ENCODE data around the gene MEF2B. TPM values are rescaled to one million over a fixed set of nuclear protein-coding genes. Genes with fewer than 3 reads are reported as not detected.

Gene MEF2B
- total and polyA plus RNA-seq, 10 of the 15 experiments (the other 5 are each of a cell fraction or from before 2014, with no cell fraction given): 0.09 to 33.0 (median 8.9) TPM

DNA sequence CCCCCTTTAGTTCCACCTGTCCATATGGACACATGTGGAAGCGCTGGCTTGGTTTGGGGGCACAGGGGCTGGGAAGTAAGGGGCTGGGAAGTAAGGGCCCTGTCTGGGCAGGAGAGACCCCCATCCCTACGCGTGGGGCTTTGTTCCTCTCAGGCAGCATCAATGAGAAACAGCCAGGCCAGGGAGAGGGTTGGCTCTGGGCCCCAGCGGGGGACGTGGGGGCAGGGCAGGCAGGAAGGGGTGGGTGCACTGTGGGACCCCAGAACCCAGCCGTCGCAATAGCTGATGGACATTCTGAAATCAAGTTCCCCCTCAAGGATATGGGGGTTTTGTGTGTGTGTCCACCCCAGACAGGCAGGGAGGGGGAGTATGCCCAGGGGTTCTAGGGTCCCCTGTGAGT, 42.9 kb upstream of the MEF2B start:
- SMC1A ChIA-PET (ENCODE audit: uncharacterized antibody, unreplicated experiment): no interaction called here
- intact Hi-C loops (cut with micrococcal nuclease; ENCODE audit: unreplicated experiment) (no loop called here), in situ Hi-C loops (cut with MboI) (no loop called here)
- Histone ChIP-seq H3K9me3 (replicated peaks; ENCODE audit: control insufficient read depth, insufficient read depth, low read length) (0 out of 3 replicates have a peak, but pooled peaks cover 2% of the 10 kb centered on the region), H3K9ac (ENCODE audit: control insufficient read depth, insufficient read depth, low read length) (no peak overlapping the region), H2AFZ (ENCODE audit: control insufficient read depth, low read depth, low read length) (no peak overlapping the region), H3K27me3 (replicated peaks in 1 of 2; ENCODE audit: control insufficient read depth in 2 of 2, insufficient read depth in 2 of 2, low read length in 1 of 2) (peaks cover 0 to 2% of the 10 kb centered on the region in 2 experiments; a peak in 1 of 4 replicates), H4K20me1 (ENCODE audit: control insufficient read depth, insufficient read depth) (no peaks in the 10 kb centered on the region), H3K36me3 (ENCODE audit: control insufficient read depth in 2 of 2, insufficient read depth in 2 of 2, low read length in 1 of 2) (no peaks in the 10 kb centered on the region), H3K4me1 (ENCODE audit: control insufficient read depth, insufficient read depth, low read length) (peaks cover 10% of the 10 kb centered on the region; the same call in 1 of the 2 replicates), H3K4me3 (no peak overlapping the region), H3K79me2 (ENCODE audit: control insufficient read depth, insufficient read depth, low read length) (no peaks in the 10 kb centered on the region), H3K4me2 (ENCODE audit: control insufficient read depth, insufficient read depth) (no peak overlapping the region), H3K27ac (ENCODE audit: control insufficient read depth, insufficient read depth) (no peak overlapping the region)
- FAIRE-seq (no peak), DNase-seq (ENCODE audit: low read depth, low spot score) (no peak), ATAC-seq (no peak)
- RAD21 ChIA-PET (ENCODE audit: unreplicated experiment): no interaction called here
- BruUV-seq (replicated peaks): no TSS peak
- CTCF ChIA-PET: no interaction called here
- no peak for TF ChIP-seq CHD1 (IDR thresholded peaks at IDR 0.05; ENCODE audit: low read depth, low read length)
- no peak for TF ChIP-seq RAD51 (IDR thresholded peaks at IDR 0.05)
- TF ChIP-seq FOXM1 (IDR thresholded peaks at IDR 0.05; ENCODE audit: low read depth, low read length): no peak
- TF ChIP-seq POLR2A (IDR thresholded peaks at IDR 0.05; ENCODE audit: low read depth, low read length): no peak
- no peak for TF ChIP-seq HDGF (IDR thresholded peaks at IDR 0.05)
- TF ChIP-seq TBL1XR1 (IDR thresholded peaks at IDR 0.05; ENCODE audit: low read depth, low read length): no peak
- TF ChIP-seq, protein P1, sequence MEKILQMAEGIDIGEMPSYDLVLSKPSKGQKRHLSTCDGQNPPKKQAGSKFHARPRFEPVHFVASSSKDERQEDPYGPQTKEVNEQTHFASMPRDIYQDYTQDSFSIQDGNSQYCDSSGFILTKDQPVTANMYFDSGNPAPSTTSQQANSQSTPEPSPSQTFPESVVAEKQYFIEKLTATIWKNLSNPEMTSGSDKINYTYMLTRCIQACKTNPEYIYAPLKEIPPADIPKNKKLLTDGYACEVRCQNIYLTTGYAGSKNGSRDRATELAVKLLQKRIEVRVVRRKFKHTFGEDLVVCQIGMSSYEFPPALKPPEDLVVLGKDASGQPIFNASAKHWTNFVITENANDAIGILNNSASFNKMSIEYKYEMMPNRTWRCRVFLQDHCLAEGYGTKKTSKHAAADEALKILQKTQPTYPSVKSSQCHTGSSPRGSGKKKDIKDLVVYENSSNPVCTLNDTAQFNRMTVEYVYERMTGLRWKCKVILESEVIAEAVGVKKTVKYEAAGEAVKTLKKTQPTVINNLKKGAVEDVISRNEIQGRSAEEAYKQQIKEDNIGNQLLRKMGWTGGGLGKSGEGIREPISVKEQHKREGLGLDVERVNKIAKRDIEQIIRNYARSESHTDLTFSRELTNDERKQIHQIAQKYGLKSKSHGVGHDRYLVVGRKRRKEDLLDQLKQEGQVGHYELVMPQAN (conservative IDR thresholded peaks at IDR 0.05): no peak
- no peak for TF ChIP-seq SPI1 (IDR thresholded peaks at IDR 0.05; ENCODE audit: borderline replicate concordance, insufficient read depth, low read depth, low read length)
- TF ChIP-seq, protein P2, sequence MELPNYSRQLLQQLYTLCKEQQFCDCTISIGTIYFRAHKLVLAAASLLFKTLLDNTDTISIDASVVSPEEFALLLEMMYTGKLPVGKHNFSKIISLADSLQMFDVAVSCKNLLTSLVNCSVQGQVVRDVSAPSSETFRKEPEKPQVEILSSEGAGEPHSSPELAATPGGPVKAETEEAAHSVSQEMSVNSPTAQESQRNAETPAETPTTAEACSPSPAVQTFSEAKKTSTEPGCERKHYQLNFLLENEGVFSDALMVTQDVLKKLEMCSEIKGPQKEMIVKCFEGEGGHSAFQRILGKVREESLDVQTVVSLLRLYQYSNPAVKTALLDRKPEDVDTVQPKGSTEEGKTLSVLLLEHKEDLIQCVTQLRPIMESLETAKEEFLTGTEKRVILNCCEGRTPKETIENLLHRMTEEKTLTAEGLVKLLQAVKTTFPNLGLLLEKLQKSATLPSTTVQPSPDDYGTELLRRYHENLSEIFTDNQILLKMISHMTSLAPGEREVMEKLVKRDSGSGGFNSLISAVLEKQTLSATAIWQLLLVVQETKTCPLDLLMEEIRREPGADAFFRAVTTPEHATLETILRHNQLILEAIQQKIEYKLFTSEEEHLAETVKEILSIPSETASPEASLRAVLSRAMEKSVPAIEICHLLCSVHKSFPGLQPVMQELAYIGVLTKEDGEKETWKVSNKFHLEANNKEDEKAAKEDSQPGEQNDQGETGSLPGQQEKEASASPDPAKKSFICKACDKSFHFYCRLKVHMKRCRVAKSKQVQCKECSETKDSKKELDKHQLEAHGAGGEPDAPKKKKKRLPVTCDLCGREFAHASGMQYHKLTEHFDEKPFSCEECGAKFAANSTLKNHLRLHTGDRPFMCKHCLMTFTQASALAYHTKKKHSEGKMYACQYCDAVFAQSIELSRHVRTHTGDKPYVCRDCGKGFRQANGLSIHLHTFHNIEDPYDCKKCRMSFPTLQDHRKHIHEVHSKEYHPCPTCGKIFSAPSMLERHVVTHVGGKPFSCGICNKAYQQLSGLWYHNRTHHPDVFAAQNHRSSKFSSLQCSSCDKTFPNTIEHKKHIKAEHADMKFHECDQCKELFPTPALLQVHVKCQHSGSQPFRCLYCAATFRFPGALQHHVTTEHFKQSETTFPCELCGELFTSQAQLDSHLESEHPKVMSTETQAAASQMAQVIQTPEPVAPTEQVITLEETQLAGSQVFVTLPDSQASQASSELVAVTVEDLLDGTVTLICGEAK (IDR thresholded peaks at IDR 0.05; ENCODE audit: borderline replicate concordance): no peak
- TF ChIP-seq WRNIP1 (IDR thresholded peaks at IDR 0.05; ENCODE audit: borderline replicate concordance, low read depth, low read length): no peak
- TF ChIP-seq TARDBP (IDR thresholded peaks at IDR 0.05; ENCODE audit: borderline replicate concordance): no peak
- TF ChIP-seq ASH2L (IDR thresholded peaks at IDR 0.05; ENCODE audit: borderline replicate concordance, low read depth): no peak
- TF ChIP-seq MTA2 (IDR thresholded peaks at IDR 0.05; ENCODE audit: low read depth): no peak
- no peak for TF ChIP-seq TCF7 (IDR thresholded peaks at IDR 0.05; ENCODE audit: borderline replicate concordance)
- no peak for TF ChIP-seq NR2F1 (conservative IDR thresholded peaks at IDR 0.05)
- no peak for TF ChIP-seq NFYB (IDR thresholded peaks at IDR 0.05; ENCODE audit: insufficient read depth, low read depth, low read length)
- TF ChIP-seq ZSCAN29 (IDR thresholded peaks at IDR 0.05): no peak
- TF ChIP-seq POLR2AphosphoS5 (IDR thresholded peaks at IDR 0.05; ENCODE audit: low read length): no peak
- WGBS (ENCODE audit: insufficient coverage, insufficient replicate concordance, low lambda C conversion rate, missing lambda C conversion rate): 6% methylated on average over 7 of the region's 7 CpGs
- POLR2A ChIA-PET: no interaction called here
